Measurements from ENCODE around the gene PRICKLE1. TPM values are rescaled to one million over a fixed set of nuclear protein-coding genes. Genes with fewer than 3 reads are reported as not detected.

PRICKLE1 gene
- total RNA-seq, 5 donors from 2014 or later (not counting 1 experiment from before 2014, with no cell fraction given): 0.29 to 1.1 (median 0.43) TPM

GRCh38 chr12:42498549-42499247, 90.8 kb downstream of the PRICKLE1 start:
- Mint-ChIP-seq H3K4me1 (no peaks in the 10 kb centered on the region), H3K4me3 (no peak overlapping the region)

GRCh38 chr12:42496886-42497285, 92.7 kb downstream of the PRICKLE1 start:
- ATAC-seq (replicated peaks in 1 of 4) (no peak), DNase-seq (no peak)
- H3K9me3 Mint-ChIP-seq: no peaks in the 10 kb centered on the region
- Histone ChIP-seq H3K4me3 (ENCODE audit: control insufficient read depth in 1 of 2, extremely low read depth in 1 of 2, low read length in 1 of 2) (no peak overlapping the region), H3K36me3 (ENCODE audit: control insufficient read depth in 2 of 2, extremely low read depth in 1 of 2, insufficient read depth in 1 of 2, low read length in 1 of 2) (no peaks in the 10 kb centered on the region), H3K27ac (ENCODE audit: low read length) (no peak overlapping the region), H3K9me3 (no peaks in the 10 kb centered on the region), H3K27me3 (replicated peaks in 1 of 2; ENCODE audit: control insufficient read depth in 2 of 2, extremely low read depth in 1 of 2, insufficient read depth in 2 of 2, low read length in 1 of 2) (peaks cover 0 to 3% of the 10 kb centered on the region in 2 experiments), H3K4me1 (ENCODE audit: control insufficient read depth in 1 of 2, extremely low read depth in 1 of 2, insufficient read depth in 2 of 2, low read length in 2 of 2) (no peaks in the 10 kb centered on the region)
- no CpG with 5 or more reads among the region's 4 CpGs for WGBS (ENCODE audit: insufficient coverage)
- POLR2A ChIA-PET: interaction anchor here in 1 of 2 donors (0.6 kb wide), 1 partner anchor 82 kb away, joined by 3 read pairs; no protein-coding TSS in a partner anchor
- no peaks in the 10 kb centered on the region for H3K36me3 Mint-ChIP-seq
- CTCF ChIA-PET: interaction anchor here in 1 of 2 donors (0.6 kb wide), 1 partner anchor 1223 kb away, joined by 3 read pairs; no protein-coding TSS in a partner anchor
- H3K4me1 Mint-ChIP-seq: no peaks in the 10 kb centered on the region
- H3K27ac Mint-ChIP-seq: no peak overlapping the region
- H3K27me3 Mint-ChIP-seq: peaks cover 2 to 12% of the 10 kb centered on the region in 2 donors
- H3K4me3 Mint-ChIP-seq: no peak overlapping the region

More at GRCh38 chr12:42498549-42499247, 90.8 kb downstream of the PRICKLE1 start:
- Histone ChIP-seq H3K27me3 (replicated peaks in 1 of 2; ENCODE audit: control insufficient read depth in 2 of 2, extremely low read depth in 1 of 2, insufficient read depth in 2 of 2, low read length in 1 of 2) (peaks cover 0 to 3% of the 10 kb centered on the region in 2 experiments), H3K4me3 (ENCODE audit: control insufficient read depth in 1 of 2, extremely low read depth in 1 of 2, low read length in 1 of 2) (no peak overlapping the region), H3K4me1 (ENCODE audit: control insufficient read depth in 1 of 2, extremely low read depth in 1 of 2, insufficient read depth in 2 of 2, low read length in 2 of 2) (no peaks in the 10 kb centered on the region), H3K36me3 (ENCODE audit: control insufficient read depth in 2 of 2, extremely low read depth in 1 of 2, insufficient read depth in 1 of 2, low read length in 1 of 2) (no peaks in the 10 kb centered on the region), H3K27ac (ENCODE audit: low read length) (no peak overlapping the region), H3K9me3 (no peaks in the 10 kb centered on the region)
- POLR2A ChIA-PET: interaction anchor here in 1 of 2 donors (0.5 kb wide), 1 partner anchor 15 kb away, joined by 7 read pairs; no protein-coding TSS in a partner anchor
- ATAC-seq (replicated peaks in 1 of 4) (no peak), DNase-seq (no peak)
- Mint-ChIP-seq H3K27me3 (peaks cover 0 to 7% of the 10 kb centered on the region in 2 donors), H3K36me3 (no peaks in the 10 kb centered on the region), H3K27ac (no peak overlapping the region), H3K9me3 (no peaks in the 10 kb centered on the region)
- CTCF ChIA-PET: no interaction called here
- WGBS (ENCODE audit: insufficient coverage): 73% methylated on average over 3 of the region's 3 CpGs

- H3K4me3 Mint-ChIP-seq: no peak overlapping the region
- WGBS (ENCODE audit: insufficient coverage): 40% methylated on average over 1 of the region's 4 CpGs
- Histone ChIP-seq H3K4me3 (ENCODE audit: control insufficient read depth in 1 of 2, extremely low read depth in 1 of 2, low read length in 1 of 2) (no peak overlapping the region), H3K36me3 (ENCODE audit: control insufficient read depth in 2 of 2, extremely low read depth in 1 of 2, insufficient read depth in 1 of 2, low read length in 1 of 2) (no peaks in the 10 kb centered on the region), H3K4me1 (ENCODE audit: control insufficient read depth in 1 of 2, extremely low read depth in 1 of 2, insufficient read depth in 2 of 2, low read length in 2 of 2) (no peaks in the 10 kb centered on the region), H3K27ac (ENCODE audit: low read length) (no peak overlapping the region), H3K27me3 (replicated peaks in 1 of 2; ENCODE audit: control insufficient read depth in 2 of 2, extremely low read depth in 1 of 2, insufficient read depth in 2 of 2, low read length in 1 of 2) (peaks cover 0 to 3% of the 10 kb centered on the region in 2 experiments), H3K9me3 (no peaks in the 10 kb centered on the region)
- no peak for DNase-seq
- no peaks in the 10 kb centered on the region for H3K4me1 Mint-ChIP-seq
- H3K27me3 Mint-ChIP-seq: peaks cover 4 to 15% of the 10 kb centered on the region in 2 donors
- H3K36me3 Mint-ChIP-seq: no peaks in the 10 kb centered on the region
- POLR2A ChIA-PET: no interaction called here
- H3K27ac Mint-ChIP-seq: no peak overlapping the region
- H3K9me3 Mint-ChIP-seq: no peaks in the 10 kb centered on the region
- no peak for ATAC-seq (replicated peaks in 1 of 4)
- CTCF ChIA-PET: no interaction called here
These were observed 94.3 kb downstream of the PRICKLE1 start for GRCh38 chr12:42495244-42495643.

- peaks cover 15 to 32% of the 10 kb centered on the region in 2 donors for H3K27me3 Mint-ChIP-seq
- H3K9me3 ChIP-seq: no peaks in the 10 kb centered on the region
- H3K36me3 Mint-ChIP-seq: no peaks in the 10 kb centered on the region
- ATAC-seq (replicated peaks in 1 of 4) (no peak), DNase-seq (no peak)
- no peaks in the 10 kb centered on the region for H3K36me3 ChIP-seq (ENCODE audit: control insufficient read depth in 2 of 2, extremely low read depth in 1 of 2, insufficient read depth in 1 of 2, low read length in 1 of 2)
- no peaks in the 10 kb centered on the region for H3K4me1 ChIP-seq (ENCODE audit: control insufficient read depth in 1 of 2, extremely low read depth in 1 of 2, insufficient read depth in 2 of 2, low read length in 2 of 2)
- H3K27ac Mint-ChIP-seq: no peak overlapping the region
- no peak overlapping the region for H3K4me3 ChIP-seq (ENCODE audit: control insufficient read depth in 1 of 2, extremely low read depth in 1 of 2, low read length in 1 of 2)
- H3K27me3 ChIP-seq (replicated peaks in 1 of 2; ENCODE audit: control insufficient read depth in 2 of 2, extremely low read depth in 1 of 2, insufficient read depth in 2 of 2, low read length in 1 of 2): peaks cover 0 to 8% of the 10 kb centered on the region in 2 experiments
- no CpG with 5 or more reads among the region's 1 CpG for WGBS (ENCODE audit: insufficient coverage)
- no peak overlapping the region for H3K27ac ChIP-seq (ENCODE audit: low read length)
- H3K9me3 Mint-ChIP-seq: no peaks in the 10 kb centered on the region
- no peak overlapping the region for H3K4me3 Mint-ChIP-seq
- ChIA-PET CTCF (no interaction called here), POLR2A (no interaction called here)
- no peaks in the 10 kb centered on the region for H3K4me1 Mint-ChIP-seq
These were observed 97.3 kb downstream of the PRICKLE1 start for GRCh38 chr12:42492267-42492666.

- Mint-ChIP-seq H3K36me3 (no peaks in the 10 kb centered on the region), H3K27ac (no peak overlapping the region), H3K4me3 (no peak overlapping the region), H3K27me3 (peaks cover 16 to 45% of the 10 kb centered on the region in 2 donors), H3K4me1 (no peaks in the 10 kb centered on the region), H3K9me3 (no peaks in the 10 kb centered on the region)
- Histone ChIP-seq H3K9me3 (no peaks in the 10 kb centered on the region), H3K27ac (ENCODE audit: low read length) (no peak overlapping the region), H3K4me1 (ENCODE audit: control insufficient read depth in 1 of 2, extremely low read depth in 1 of 2, insufficient read depth in 2 of 2, low read length in 2 of 2) (no peaks in the 10 kb centered on the region), H3K36me3 (ENCODE audit: control insufficient read depth in 2 of 2, extremely low read depth in 1 of 2, insufficient read depth in 1 of 2, low read length in 1 of 2) (no peaks in the 10 kb centered on the region), H3K4me3 (ENCODE audit: control insufficient read depth in 1 of 2, extremely low read depth in 1 of 2, low read length in 1 of 2) (no peak overlapping the region), H3K27me3 (replicated peaks in 1 of 2; ENCODE audit: control insufficient read depth in 2 of 2, extremely low read depth in 1 of 2, insufficient read depth in 2 of 2, low read length in 1 of 2) (peaks cover 0 to 6% of the 10 kb centered on the region in 2 experiments)
- WGBS (ENCODE audit: insufficient coverage): 67% methylated on average over 2 of the region's 5 CpGs
- no peak for DNase-seq
- ChIA-PET CTCF (interaction anchor here in 1 of 2 donors (0.6 kb wide), 2 partner anchors 1385 to 1402 kb away, joined by 3 read pairs; no protein-coding TSS in a partner anchor), POLR2A (no interaction called here)
- no peak for ATAC-seq (replicated peaks in 1 of 4)
These were observed 99.2 kb downstream of the PRICKLE1 start for GRCh38 chr12:42490261-42490842.

- Mint-ChIP-seq H3K27ac (no peak overlapping the region), H3K9me3 (no peaks in the 10 kb centered on the region), H3K4me3 (no peak overlapping the region), H3K27me3 (peaks cover 37 to 58% of the 10 kb centered on the region in 2 donors), H3K4me1 (peaks cover 11 to 19% (median 15%) of the 10 kb centered on the region in 3 donors), H3K36me3 (no peaks in the 10 kb centered on the region)
- H3K4me1 ChIP-seq (ENCODE audit: control insufficient read depth in 1 of 2, extremely low read depth in 1 of 2, insufficient read depth in 2 of 2, low read length in 2 of 2): peaks cover 0 to 17% of the 10 kb centered on the region in 2 experiments
- no peak for ATAC-seq (replicated peaks in 1 of 4)
- no peak overlapping the region for H3K4me3 ChIP-seq (ENCODE audit: control insufficient read depth in 1 of 2, extremely low read depth in 1 of 2, low read length in 1 of 2)
- no peak for DNase-seq
- no peaks in the 10 kb centered on the region for H3K9me3 ChIP-seq
- POLR2A ChIA-PET: no interaction called here
- peaks cover 4 to 30% of the 10 kb centered on the region in 2 experiments for H3K27me3 ChIP-seq (replicated peaks in 1 of 2; ENCODE audit: control insufficient read depth in 2 of 2, extremely low read depth in 1 of 2, insufficient read depth in 2 of 2, low read length in 1 of 2)
- whole genome bisulfite sequencing (ENCODE audit: insufficient coverage): 67% methylated on average over 1 of the region's 2 CpGs
- no peaks in the 10 kb centered on the region for H3K36me3 ChIP-seq (ENCODE audit: control insufficient read depth in 2 of 2, extremely low read depth in 1 of 2, insufficient read depth in 1 of 2, low read length in 1 of 2)
- CTCF ChIA-PET: no interaction called here
- no peak overlapping the region for H3K27ac ChIP-seq (ENCODE audit: low read length)
These were observed 103.1 kb downstream of the PRICKLE1 start for GRCh38 chr12:42486407-42486806.

Data from T-cell (primary cell).